A673 (cell line): ENCODE data around the gene ARHGAP26. TPM values are rescaled to one million over a fixed set of nuclear protein-coding genes. Genes with fewer than 3 reads are reported as not detected.

ENCODE experiments used
- BruUV-seq: library from RNA; stranded (reverse); fragments of 400-500 nt; replicated peaks from 2 replicates; lab custom pipeline; 2021; lab: Mats Ljungman, UMichigan
- CTCF ChIA-PET: fragments of 300-600 bp; sonication (Branson Sonifier 250); formaldehyde crosslinking; loops from one replicate; lab custom pipeline; 2022; ENCODE audit warnings: antibody characterized with exemption; lab: Charles Lee
- POLR2A ChIA-PET: fragments of 300-600 bp; sonication (Branson Sonifier 250); formaldehyde crosslinking; loops from one replicate; lab custom pipeline; 2022; ENCODE audit warnings: antibody characterized with exemption; ENCODE audit not compliant: low non-redundant PET; lab: Charles Lee
- DNase-seq: peaks from one replicate; pipeline ENCODE4 v3.0.0-alpha.2; 2015; ENCODE audit warnings: low spot score
- H3K27ac ChIP-seq: fragments of 200-600 bp; sonication (generic); 2 replicates; pipeline ENCODE4 v1.5.1; 2016; ENCODE audit warnings: mixed run types, low read depth, mild to moderate bottlenecking, mixed read lengths, antibody characterized with exemption, low read length; ENCODE audit not compliant: poor library complexity, severe bottlenecking
- H3K27me3 ChIP-seq: fragments of 200-600 bp; sonication (generic); replicated peaks from 2 replicates; pipeline ENCODE4 v1.6.1; 2017; ENCODE audit warnings: mixed run types, low read depth, mild to moderate bottlenecking, mixed read lengths, antibody characterized with exemption, low read length; ENCODE audit not compliant: insufficient read depth, poor library complexity
- H3K36me3 ChIP-seq: fragments of 200-600 bp; sonication (generic); 2 replicates; pipeline ENCODE4 v1.6.1; 2016; ENCODE audit warnings: mixed run types, mild to moderate bottlenecking, mixed read lengths, antibody characterized with exemption, low read length; ENCODE audit not compliant: insufficient read depth, poor library complexity, severe bottlenecking
- H3K4me1 ChIP-seq: fragments of 200-600 bp; sonication (generic); 2 replicates; pipeline ENCODE4 v1.6.1; 2017; ENCODE audit warnings: mixed run types, mild to moderate bottlenecking, mixed read lengths, antibody characterized with exemption, low read length; ENCODE audit not compliant: insufficient read depth, poor library complexity, severe bottlenecking
- H3K4me3 ChIP-seq: fragments of 200-600 bp; sonication (generic); 2 replicates; pipeline ENCODE4 v1.5.1; 2016; ENCODE audit warnings: low read depth, mixed run types, mild to moderate bottlenecking, mixed read lengths, low read length; ENCODE audit not compliant: poor library complexity, severe bottlenecking
- H3K9me3 ChIP-seq: fragments of 200-600 bp; sonication (generic); 2 replicates; pipeline ENCODE4 v1.6.1; 2016; ENCODE audit warnings: mixed run types, low read depth, mild to moderate bottlenecking, mixed read lengths, antibody characterized with exemption, low read length; ENCODE audit not compliant: poor library complexity, severe bottlenecking
- CTCF ChIP-seq: fragments of 300-800, 200-600 bp; sonication (generic); conservative IDR thresholded peaks from 2 replicates; pipeline ENCODE4 v1.5.1; 2017; ENCODE audit warnings: low read depth, mild to moderate bottlenecking, antibody characterized with exemption, low read length, moderate library complexity, mixed read lengths
- EZH2 ChIP-seq: fragments of 200-600 bp; sonication (generic); IDR thresholded peaks from 2 replicates; pipeline ENCODE4 v1.6.1; 2017; ENCODE audit warnings: borderline replicate concordance, low read depth, mild to moderate bottlenecking, mixed read lengths, antibody characterized with exemption, low read length; ENCODE audit not compliant: poor library complexity, severe bottlenecking
- intact Hi-C: fragments of 100-400 bp; cut with micrococcal nuclease; formaldehyde crosslinking; loops from one replicate; pipeline ENCODE4 v1.10.0; 2022; ENCODE audit not compliant: unreplicated experiment
- total RNA-seq: library from RNA; stranded (reverse); gene quantifications from 2 replicates; pipeline ENCODE4 v1.2.3, GENCODE V29; 2021

The ARHGAP26 gene
- total RNA-seq, 1 experiment from 2014 or later, result 25.5 TPM

GRCh38 chr5:143254819-143255218 lies 484.6 kb downstream of the ARHGAP26 start:
- POLR2A ChIA-PET, result no interaction called here
- no peaks in the 10 kb centered on the region for H3K4me1 ChIP-seq
- DNase-seq, result no peak
- H3K27me3 ChIP-seq, result no peaks in the 10 kb centered on the region
- H3K9me3 ChIP-seq, result no peaks in the 10 kb centered on the region
- H3K27ac ChIP-seq, result no peak overlapping the region
- TF ChIP-seq EZH2 (no peak), CTCF (no peak)
- no TSS peak for BruUV-seq
- H3K36me3 ChIP-seq, result no peaks in the 10 kb centered on the region
- intact Hi-C loops, result no loop called here
- H3K4me3 ChIP-seq, result no peak overlapping the region
- CTCF ChIA-PET, result no interaction called here

GRCh38 chr5:143258559-143259253 lies 488.5 kb downstream of the ARHGAP26 start:
- ChIA-PET POLR2A (no interaction called here), CTCF (no interaction called here)
- Histone ChIP-seq H3K4me1 (no peaks in the 10 kb centered on the region), H3K36me3 (no peaks in the 10 kb centered on the region), H3K27ac (no peak overlapping the region), H3K27me3 (no peaks in the 10 kb centered on the region), H3K4me3 (no peak overlapping the region), H3K9me3 (no peaks in the 10 kb centered on the region)
- no peak for DNase-seq
- no peak for TF ChIP-seq CTCF
- no peak for TF ChIP-seq EZH2
- intact Hi-C loops, result no loop called here
- no TSS peak for BruUV-seq

DNA sequence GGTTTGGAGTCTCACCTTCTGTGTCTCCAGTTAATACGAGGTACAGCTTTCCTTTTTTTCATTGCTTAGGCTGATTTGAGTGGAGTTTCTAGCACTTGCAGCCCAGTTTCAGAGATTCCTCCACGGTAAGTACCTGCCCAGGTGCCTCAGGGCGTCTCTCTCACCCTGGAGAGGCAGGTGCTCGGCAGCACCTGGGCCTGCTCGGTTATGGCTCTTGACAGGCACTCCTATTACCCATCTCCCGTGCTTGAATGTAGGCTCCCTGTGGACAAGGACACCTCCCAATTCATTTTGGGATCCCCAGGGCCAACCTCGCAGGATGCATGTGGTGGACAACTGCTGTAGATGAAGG lies 489.1 kb downstream of the ARHGAP26 start:
- intact Hi-C loops, result no loop called here
- DNase-seq, result no peak
- POLR2A ChIA-PET, result no interaction called here
- Histone ChIP-seq H3K27me3 (no peaks in the 10 kb centered on the region), H3K4me3 (no peak overlapping the region), H3K9me3 (no peaks in the 10 kb centered on the region), H3K27ac (no peak overlapping the region), H3K4me1 (no peaks in the 10 kb centered on the region), H3K36me3 (no peaks in the 10 kb centered on the region)
- BruUV-seq, result no TSS peak
- TF ChIP-seq CTCF, result no peak
- no peak for TF ChIP-seq EZH2
- CTCF ChIA-PET, result no interaction called here
